A673 (cell line): Measurements from ENCODE around the gene CNTRL. TPM values are rescaled to one million over a fixed set of nuclear protein-coding genes. Genes with fewer than 3 reads are reported as not detected.

ENCODE experiments used
- BruUV-seq: library from RNA; stranded (reverse); fragments of 400-500 nt; replicated peaks from 2 replicates; lab custom pipeline; 2021; lab: Mats Ljungman, UMichigan
- CTCF ChIA-PET: fragments of 300-600 bp; sonication (Branson Sonifier 250); formaldehyde crosslinking; loops from one replicate; lab custom pipeline; 2022; ENCODE audit warnings: antibody characterized with exemption; lab: Charles Lee
- POLR2A ChIA-PET: fragments of 300-600 bp; sonication (Branson Sonifier 250); formaldehyde crosslinking; loops from one replicate; lab custom pipeline; 2022; ENCODE audit warnings: antibody characterized with exemption; ENCODE audit not compliant: low non-redundant PET; lab: Charles Lee
- DNase-seq: peaks from one replicate; pipeline ENCODE4 v3.0.0-alpha.2; 2015; ENCODE audit warnings: low spot score
- H3K27ac ChIP-seq: fragments of 200-600 bp; sonication (generic); 2 replicates; pipeline ENCODE4 v1.5.1; 2016; ENCODE audit warnings: mixed run types, low read depth, mild to moderate bottlenecking, mixed read lengths, antibody characterized with exemption, low read length; ENCODE audit not compliant: poor library complexity, severe bottlenecking
- H3K27me3 ChIP-seq: fragments of 200-600 bp; sonication (generic); replicated peaks from 2 replicates; pipeline ENCODE4 v1.6.1; 2017; ENCODE audit warnings: mixed run types, low read depth, mild to moderate bottlenecking, mixed read lengths, antibody characterized with exemption, low read length; ENCODE audit not compliant: insufficient read depth, poor library complexity
- H3K36me3 ChIP-seq: fragments of 200-600 bp; sonication (generic); 2 replicates; pipeline ENCODE4 v1.6.1; 2016; ENCODE audit warnings: mixed run types, mild to moderate bottlenecking, mixed read lengths, antibody characterized with exemption, low read length; ENCODE audit not compliant: insufficient read depth, poor library complexity, severe bottlenecking
- H3K4me1 ChIP-seq: fragments of 200-600 bp; sonication (generic); 2 replicates; pipeline ENCODE4 v1.6.1; 2017; ENCODE audit warnings: mixed run types, mild to moderate bottlenecking, mixed read lengths, antibody characterized with exemption, low read length; ENCODE audit not compliant: insufficient read depth, poor library complexity, severe bottlenecking
- H3K4me3 ChIP-seq: fragments of 200-600 bp; sonication (generic); 2 replicates; pipeline ENCODE4 v1.5.1; 2016; ENCODE audit warnings: low read depth, mixed run types, mild to moderate bottlenecking, mixed read lengths, low read length; ENCODE audit not compliant: poor library complexity, severe bottlenecking
- H3K9me3 ChIP-seq: fragments of 200-600 bp; sonication (generic); 2 replicates; pipeline ENCODE4 v1.6.1; 2016; ENCODE audit warnings: mixed run types, low read depth, mild to moderate bottlenecking, mixed read lengths, antibody characterized with exemption, low read length; ENCODE audit not compliant: poor library complexity, severe bottlenecking
- EZH2 ChIP-seq: fragments of 200-600 bp; sonication (generic); IDR thresholded peaks from 2 replicates; pipeline ENCODE4 v1.6.1; 2017; ENCODE audit warnings: borderline replicate concordance, low read depth, mild to moderate bottlenecking, mixed read lengths, antibody characterized with exemption, low read length; ENCODE audit not compliant: poor library complexity, severe bottlenecking
- intact Hi-C: fragments of 100-400 bp; cut with micrococcal nuclease; formaldehyde crosslinking; loops from one replicate; pipeline ENCODE4 v1.10.0; 2022; ENCODE audit not compliant: unreplicated experiment
- total RNA-seq: library from RNA; stranded (reverse); gene quantifications from 2 replicates; pipeline ENCODE4 v1.2.3, GENCODE V29; 2021
- TF ChIP-seq, protein P1 (sequence below): fragments of 300-800, 200-600 bp; sonication (generic); conservative IDR thresholded peaks from 2 replicates; pipeline ENCODE4 v1.5.1; 2017; ENCODE audit warnings: low read depth, mild to moderate bottlenecking, antibody characterized with exemption, low read length, moderate library complexity, mixed read lengths

CNTRL gene
- total RNA-seq, 1 experiment from 2014 or later = 26.3 TPM

DNA sequence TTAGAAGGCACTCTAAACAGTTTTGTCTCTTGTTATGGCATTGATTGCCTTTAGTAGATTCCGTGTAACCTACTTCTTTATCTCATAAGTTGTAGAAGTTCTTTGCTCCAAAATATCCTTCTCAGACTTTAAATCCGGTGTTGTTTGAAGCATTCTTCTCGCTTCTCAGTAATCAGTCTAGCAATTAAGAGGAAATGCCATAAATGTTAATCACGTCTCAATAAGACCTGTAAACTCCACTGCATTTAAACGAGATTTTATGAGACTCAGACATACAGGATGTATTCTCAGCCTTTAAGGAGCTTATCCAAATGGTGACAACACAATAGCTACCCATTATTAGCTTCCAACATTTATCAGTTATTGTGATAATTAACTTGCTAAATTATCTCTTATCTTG lies 16.9 kb upstream of the CNTRL start:
- no peaks in the 10 kb centered on the region for H3K27me3 ChIP-seq
- H3K9me3 ChIP-seq = no peaks in the 10 kb centered on the region
- intact Hi-C loops = loop anchor here (2.0 to 5.0 kb wide), 2 partner anchors 71 to 301 kb away; no protein-coding TSS in a partner anchor
- no peaks in the 10 kb centered on the region for H3K36me3 ChIP-seq
- H3K4me3 ChIP-seq = no peak overlapping the region
- no peak for TF ChIP-seq EZH2
- ChIA-PET POLR2A (no interaction called here), CTCF (no interaction called here)
- no peak overlapping the region for H3K27ac ChIP-seq
- peaks cover 5% of the 10 kb centered on the region for H3K4me1 ChIP-seq
- no TSS peak for BruUV-seq
- peak; percentile 26 for DNase-seq

DNA sequence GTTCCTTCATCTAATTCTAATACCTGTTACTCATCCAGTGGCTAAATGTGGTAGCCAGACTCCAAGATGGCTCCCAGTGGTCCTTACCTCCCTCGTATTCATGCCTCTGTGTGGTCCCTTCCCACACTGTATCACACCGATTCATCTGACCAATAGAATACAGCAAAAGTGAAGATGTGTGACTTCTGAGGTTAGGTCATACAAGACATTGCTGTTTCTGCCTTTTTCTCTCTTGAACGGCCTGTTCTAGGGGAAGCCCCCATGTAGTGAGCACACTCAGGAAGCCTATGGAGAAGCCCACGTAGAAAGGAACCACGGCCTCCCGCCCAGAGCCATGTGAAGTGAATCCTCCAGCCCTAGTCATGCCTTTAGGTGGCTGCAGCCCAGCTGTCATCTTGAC lies 15.2 kb upstream of the CNTRL start:
- no TSS peak for BruUV-seq
- no peaks in the 10 kb centered on the region for H3K36me3 ChIP-seq
- H3K27me3 ChIP-seq = no peaks in the 10 kb centered on the region
- POLR2A ChIA-PET = interaction anchor here (0.7 kb wide), 1 partner anchor 13 kb away, joined by 3 read pairs; no protein-coding TSS in a partner anchor
- peaks cover 5% of the 10 kb centered on the region for H3K4me1 ChIP-seq
- no peaks in the 10 kb centered on the region for H3K9me3 ChIP-seq
- no peak overlapping the region for H3K27ac ChIP-seq
- no peak overlapping the region for H3K4me3 ChIP-seq
- intact Hi-C loops = loop anchor here (5.0 kb wide), 1 partner anchor 72 kb away; no protein-coding TSS in a partner anchor
- no peak for TF ChIP-seq EZH2
- TF ChIP-seq, protein P1, sequence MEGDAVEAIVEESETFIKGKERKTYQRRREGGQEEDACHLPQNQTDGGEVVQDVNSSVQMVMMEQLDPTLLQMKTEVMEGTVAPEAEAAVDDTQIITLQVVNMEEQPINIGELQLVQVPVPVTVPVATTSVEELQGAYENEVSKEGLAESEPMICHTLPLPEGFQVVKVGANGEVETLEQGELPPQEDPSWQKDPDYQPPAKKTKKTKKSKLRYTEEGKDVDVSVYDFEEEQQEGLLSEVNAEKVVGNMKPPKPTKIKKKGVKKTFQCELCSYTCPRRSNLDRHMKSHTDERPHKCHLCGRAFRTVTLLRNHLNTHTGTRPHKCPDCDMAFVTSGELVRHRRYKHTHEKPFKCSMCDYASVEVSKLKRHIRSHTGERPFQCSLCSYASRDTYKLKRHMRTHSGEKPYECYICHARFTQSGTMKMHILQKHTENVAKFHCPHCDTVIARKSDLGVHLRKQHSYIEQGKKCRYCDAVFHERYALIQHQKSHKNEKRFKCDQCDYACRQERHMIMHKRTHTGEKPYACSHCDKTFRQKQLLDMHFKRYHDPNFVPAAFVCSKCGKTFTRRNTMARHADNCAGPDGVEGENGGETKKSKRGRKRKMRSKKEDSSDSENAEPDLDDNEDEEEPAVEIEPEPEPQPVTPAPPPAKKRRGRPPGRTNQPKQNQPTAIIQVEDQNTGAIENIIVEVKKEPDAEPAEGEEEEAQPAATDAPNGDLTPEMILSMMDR = no peak
- CTCF ChIA-PET = interaction anchor here (1.1 to 2.9 kb wide), 5 partner anchors 13 to 304 kb away, joined by 3 to 29 read pairs (median 12); no protein-coding TSS in a partner anchor
- no peak for DNase-seq

DNA sequence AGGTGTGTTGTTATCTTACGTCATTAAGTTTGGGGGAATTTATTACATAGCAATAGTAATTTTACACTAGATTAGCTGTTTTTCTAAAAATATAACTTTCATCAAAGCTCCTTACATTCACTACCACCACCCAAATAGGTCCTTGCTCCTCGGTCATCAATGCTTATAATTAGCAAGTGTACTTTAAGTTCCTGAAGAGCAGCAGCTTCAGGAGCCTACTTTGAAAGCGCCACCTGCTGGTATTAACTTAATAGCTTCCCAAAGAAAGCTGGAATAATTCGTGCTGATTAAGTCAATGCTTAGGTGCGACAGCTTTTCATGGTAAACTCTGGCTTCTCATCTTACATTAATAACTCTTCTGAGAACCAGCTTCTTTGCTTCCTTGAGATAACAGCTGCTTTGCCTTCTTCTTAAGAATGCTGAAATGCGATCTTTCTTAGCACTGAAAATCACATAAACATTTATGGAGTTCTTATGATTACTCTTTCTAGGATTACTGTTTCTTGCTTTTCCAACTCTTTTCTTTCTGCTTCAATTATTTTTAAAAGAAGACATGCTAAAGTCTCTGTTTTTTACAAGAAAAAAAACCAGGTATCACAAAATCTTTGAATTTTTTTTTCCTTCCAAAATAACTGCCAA lies 14.6 kb upstream of the CNTRL start:
- DNase-seq = peak; percentile 86
- no TSS peak for BruUV-seq
- ChIA-PET POLR2A (interaction anchor here (0.7 kb wide), 1 partner anchor 13 kb away, joined by 3 read pairs; no protein-coding TSS in a partner anchor), CTCF (interaction anchor here (0.6 to 2.9 kb wide), 7 partner anchors 10 to 304 kb away, joined by 3 to 29 read pairs (median 12); partner anchors contain the start of gene C5)
- Histone ChIP-seq H3K9me3 (no peaks in the 10 kb centered on the region), H3K27me3 (no peaks in the 10 kb centered on the region), H3K36me3 (no peaks in the 10 kb centered on the region), H3K4me1 (peaks cover 5% of the 10 kb centered on the region), H3K27ac (no peak overlapping the region), H3K4me3 (no peak overlapping the region)
- TF ChIP-seq EZH2 = no peak
- TF ChIP-seq, protein P1 = peak; percentile 88
- intact Hi-C loops = loop anchor here (5.0 kb wide), 1 partner anchor 73 kb away; no protein-coding TSS in a partner anchor
